Activated T-cell treated with anti-CD3 and anti-CD28 coated beads for 48 hours (primary cell): ENCODE results near the gene CYP2J2.
"Not testable (repeated sequence)": the region's sequence is repeated elsewhere in the genome, so short reads cannot be mapped to it uniquely, and the experiment has no call there.

Experiments
- DNase-seq: peaks from one replicate; pipeline ENCODE4 v3.0.0-alpha.2; 2020; ENCODE audit warnings: low read depth

CYP2J2 gene

GRCh38 chr1:59857679-59858354, 68.8 kb downstream of the CYP2J2 start:
- DNase-seq = no peak

- DNase-seq = no peak
Observed at GRCh38 chr1:59856725-59857338, 69.7 kb downstream of the CYP2J2 start.

GRCh38 chr1:59855297-59855696, 71.3 kb downstream of the CYP2J2 start:
- DNase-seq = not testable (repeated sequence)

- no peak for DNase-seq
Observed at GRCh38 chr1:59852117-59852516, 74.5 kb downstream of the CYP2J2 start.

GRCh38 chr1:59846895-59847282, 79.7 kb downstream of the CYP2J2 start:
- no peak for DNase-seq

- no peak for DNase-seq
Observed at GRCh38 chr1:59846209-59846894, 80.2 kb downstream of the CYP2J2 start.

GRCh38 chr1:59845091-59845490, 81.5 kb downstream of the CYP2J2 start:
- no peak for DNase-seq
